NCI-H1417 (cell line): ENCODE data around the gene ZBTB16.

ENCODE experiments used
- DNase-seq, 3 experiments: peaks; one replicate each; lab custom pipeline; 2025; lab: John Stamatoyannopoulos, UW

The ZBTB16 gene

GRCh38 chr11:114064216-114064615 lies 4.7 kb downstream of the ZBTB16 start:
- no peak for DNase-seq

GRCh38 chr11:114065094-114065493 lies 5.6 kb downstream of the ZBTB16 start:
- no peak for DNase-seq

- DNase-seq = no peak
Observed at GRCh38 chr11:114066046-114066648, 6.6 kb downstream of the ZBTB16 start.

- DNase-seq = no peak
Observed at GRCh38 chr11:114068327-114068726, 8.8 kb downstream of the ZBTB16 start.

GRCh38 chr11:114070464-114071139 lies 11.1 kb downstream of the ZBTB16 start:
- no peak for DNase-seq

- DNase-seq = no peak
Observed at GRCh38 chr11:114073007-114073827, 13.7 kb downstream of the ZBTB16 start.

GRCh38 chr11:114073828-114074381 lies 14.4 kb downstream of the ZBTB16 start:
- DNase-seq = no peak

- no peak for DNase-seq
Observed at GRCh38 chr11:114074546-114075343, 15.2 kb downstream of the ZBTB16 start.

GRCh38 chr11:114075344-114075610 lies 15.8 kb downstream of the ZBTB16 start:
- no peak for DNase-seq

- peak in 1 of 3 experiments; percentile 36 for DNase-seq
Observed at GRCh38 chr11:114075891-114076441, 16.5 kb downstream of the ZBTB16 start.

GRCh38 chr11:114076921-114077331 lies 17.4 kb downstream of the ZBTB16 start:
- peak in 2 of 3 experiments; percentile 82 to 97 for DNase-seq

GRCh38 chr11:114077482-114078305 lies 18.2 kb downstream of the ZBTB16 start:
- DNase-seq = peak in 2 of 3 experiments; percentile 75 to 87

- DNase-seq = peak in 2 of 3 experiments; percentile 52 to 75
Observed at GRCh38 chr11:114078423-114078822, 18.9 kb downstream of the ZBTB16 start.

- no peak for DNase-seq
Observed at GRCh38 chr11:114079511-114080065, 20.1 kb downstream of the ZBTB16 start.

GRCh38 chr11:114080219-114080618 lies 20.7 kb downstream of the ZBTB16 start:
- DNase-seq = peak in 1 of 3 experiments; percentile 45

- DNase-seq = peak in 1 of 3 experiments; percentile 45
Observed at GRCh38 chr11:114080769-114081168, 21.3 kb downstream of the ZBTB16 start.

GRCh38 chr11:114081641-114082414 lies 22.3 kb downstream of the ZBTB16 start:
- no peak for DNase-seq

- no peak for DNase-seq
Observed at GRCh38 chr11:114082415-114082748, 22.9 kb downstream of the ZBTB16 start.

GRCh38 chr11:114082767-114083181 lies 23.3 kb downstream of the ZBTB16 start:
- no peak for DNase-seq
